ENCODE measurements around the gene SYNJ1. TPM values are rescaled to one million over a fixed set of nuclear protein-coding genes. Genes with fewer than 3 reads are reported as not detected.
A peak's percentile ranks its signal among the peaks of the same experiment; 100 is the strongest.

SYNJ1 gene
- total RNA-seq, 2 donors from 2014 or later = 6.0 to 12.2 TPM

GRCh38 chr21:32608851-32609250 lies 119.0 kb downstream of the SYNJ1 start:
- WGBS, 2 experiments (ENCODE audit: insufficient coverage in 1 of 2, insufficient read length in 1 of 2) = 96 to 100% methylated on average over 4 to 5 of the region's 5 CpGs
- no peaks in the 10 kb centered on the region for H3K9me3 Mint-ChIP-seq
- Histone ChIP-seq H3K27me3 (ENCODE audit: control insufficient read depth, insufficient read depth, low read length, poor library complexity, severe bottlenecking) (no peaks in the 10 kb centered on the region), H3K9me3 (ENCODE audit: control insufficient read depth, low read length) (no peaks in the 10 kb centered on the region), H3K4me3 (ENCODE audit: low read length) (no peak overlapping the region), H3K9ac (ENCODE audit: extremely low read depth, low read length, poor library complexity, severe bottlenecking) (no peak overlapping the region), H3K4me1 (ENCODE audit: control insufficient read depth, insufficient read depth, low read length) (peaks cover 5% of the 10 kb centered on the region), H3K27ac (ENCODE audit: low read depth, low read length) (no peak overlapping the region), H3K36me3 (ENCODE audit: control insufficient read depth, insufficient read depth, low read length) (peaks cover 60% of the 10 kb centered on the region)
- no peak for TF ChIP-seq CTCF (conservative IDR thresholded peaks at IDR 0.05)
- peaks cover 23% of the 10 kb centered on the region for H3K4me1 Mint-ChIP-seq
- peaks cover 50% of the 10 kb centered on the region for H3K36me3 Mint-ChIP-seq (ENCODE audit: low read depth)
- no peaks in the 10 kb centered on the region for H3K27me3 Mint-ChIP-seq (ENCODE audit: insufficient read depth)
- no peak overlapping the region for H3K27ac Mint-ChIP-seq
- DNase-seq = no peak
- no peak overlapping the region for H3K4me3 Mint-ChIP-seq

GRCh38 chr21:32605469-32605868 lies 122.3 kb downstream of the SYNJ1 start:
- Mint-ChIP-seq H3K36me3 (ENCODE audit: low read depth) (peaks cover 74% of the 10 kb centered on the region), H3K27ac (no peak overlapping the region), H3K4me1 (peaks cover 30% of the 10 kb centered on the region), H3K27me3 (ENCODE audit: insufficient read depth) (no peaks in the 10 kb centered on the region), H3K4me3 (no peak overlapping the region), H3K9me3 (no peaks in the 10 kb centered on the region)
- no peak for TF ChIP-seq CTCF (conservative IDR thresholded peaks at IDR 0.05)
- Histone ChIP-seq H3K27me3 (ENCODE audit: control insufficient read depth, insufficient read depth, low read length, poor library complexity, severe bottlenecking) (no peaks in the 10 kb centered on the region), H3K9ac (ENCODE audit: extremely low read depth, low read length, poor library complexity, severe bottlenecking) (no peak overlapping the region), H3K36me3 (ENCODE audit: control insufficient read depth, insufficient read depth, low read length) (peaks cover 88% of the 10 kb centered on the region), H3K27ac (ENCODE audit: low read depth, low read length) (no peak overlapping the region), H3K4me3 (ENCODE audit: low read length) (no peak overlapping the region), H3K9me3 (ENCODE audit: control insufficient read depth, low read length) (no peaks in the 10 kb centered on the region), H3K4me1 (ENCODE audit: control insufficient read depth, insufficient read depth, low read length) (peaks cover 5% of the 10 kb centered on the region)
- 91 to 95% methylated on average over 7 to 8 of the region's 8 CpGs for WGBS, 2 experiments (ENCODE audit: insufficient coverage in 1 of 2, insufficient read length in 1 of 2)
- no peak for DNase-seq

GRCh38 chr21:32604464-32604863 lies 123.3 kb downstream of the SYNJ1 start:
- Histone ChIP-seq H3K27ac (ENCODE audit: low read depth, low read length) (no peak overlapping the region), H3K36me3 (ENCODE audit: control insufficient read depth, insufficient read depth, low read length) (peaks cover 88% of the 10 kb centered on the region), H3K9ac (ENCODE audit: extremely low read depth, low read length, poor library complexity, severe bottlenecking) (no peak overlapping the region), H3K27me3 (ENCODE audit: control insufficient read depth, insufficient read depth, low read length, poor library complexity, severe bottlenecking) (no peaks in the 10 kb centered on the region), H3K9me3 (ENCODE audit: control insufficient read depth, low read length) (no peaks in the 10 kb centered on the region), H3K4me1 (ENCODE audit: control insufficient read depth, insufficient read depth, low read length) (peaks cover 5% of the 10 kb centered on the region), H3K4me3 (ENCODE audit: low read length) (no peak overlapping the region)
- no peaks in the 10 kb centered on the region for H3K9me3 Mint-ChIP-seq
- TF ChIP-seq CTCF (conservative IDR thresholded peaks at IDR 0.05) = no peak
- H3K27ac Mint-ChIP-seq = peak overlapping the region; percentile 82
- peaks cover 75% of the 10 kb centered on the region for H3K36me3 Mint-ChIP-seq (ENCODE audit: low read depth)
- WGBS, 2 experiments (ENCODE audit: insufficient coverage in 1 of 2, insufficient read length in 1 of 2) = 37 to 67% methylated on average over 6 to 8 of the region's 8 CpGs
- no peak overlapping the region for H3K4me3 Mint-ChIP-seq
- peak; percentile 89 for DNase-seq
- no peaks in the 10 kb centered on the region for H3K27me3 Mint-ChIP-seq (ENCODE audit: insufficient read depth)
- peaks cover 30% of the 10 kb centered on the region for H3K4me1 Mint-ChIP-seq
